Spinal cord (tissue), 10 donors: ENCODE results near the gene NEU2. TPM values are rescaled to one million over a fixed set of nuclear protein-coding genes. Genes with fewer than 3 reads are reported as not detected.
"Not testable (repeated sequence)": the region's sequence is repeated elsewhere in the genome, so short reads cannot be mapped to it uniquely, and the experiment has no call there.

Source experiments
- DNase-seq, 6 donors: peaks; one replicate each; pipeline versions ENCODE4 v3.0.0 to v3.0.0-alpha.2; 2013 to 2015; ENCODE audit warnings: low spot score in 6 of 6, low read depth in 4 of 6
- H3K27ac ChIP-seq: one replicate; pipeline ENCODE4 v1.5.1; 2013; ENCODE audit warnings: low read depth, low read length, control low read depth
- H3K27me3 ChIP-seq: one replicate; pipeline ENCODE4 v1.6.1; 2013; ENCODE audit warnings: low read length; ENCODE audit not compliant: control insufficient read depth, insufficient read depth
- H3K36me3 ChIP-seq: one replicate; pipeline ENCODE4 v1.6.1; 2013; ENCODE audit warnings: low read length; ENCODE audit not compliant: control insufficient read depth, insufficient read depth
- H3K4me1 ChIP-seq: one replicate; pipeline ENCODE4 v1.6.1; 2013; ENCODE audit warnings: low read length; ENCODE audit not compliant: control insufficient read depth, insufficient read depth
- H3K4me3 ChIP-seq: one replicate; pipeline ENCODE4 v1.5.1; 2013; ENCODE audit warnings: low read depth, low read length, control low read depth
- H3K9me3 ChIP-seq: one replicate; pipeline ENCODE4 v1.6.1; 2013; ENCODE audit warnings: low read length; ENCODE audit not compliant: control insufficient read depth, insufficient read depth
- WGBS: methylation state at CpG from one replicate; pipeline ENCODE4 v1.1.5; 2013; ENCODE audit warnings: missing lambda C conversion rate; ENCODE audit not compliant: insufficient coverage; 5-methylcytosine and 5-hydroxymethylcytosine counted together
- polyA plus RNA-seq, 2 donors: library from polyadenylated mRNA; unstranded; fragments of 120-200 nt; gene quantifications; one replicate each; pipeline ENCODE4 v1.2.1, GENCODE V29; 2013; ENCODE audit not compliant: insufficient read length in 2 of 2
- total RNA-seq, 2 donors: library from RNA; depleted of rRNA in 1 of 2; stranded (reverse); fragments of 120-200 nt in 1 of 2; fragments of >200 nt in 1 of 2; gene quantifications; one replicate each; pipeline versions ENCODE4 v1.2.3 to v1.2.4, GENCODE V29; 2013 to 2014
- donor health status: healthy.

The NEU2 gene
- total and polyA plus RNA-seq, 4 donors, result not detected

DNA sequence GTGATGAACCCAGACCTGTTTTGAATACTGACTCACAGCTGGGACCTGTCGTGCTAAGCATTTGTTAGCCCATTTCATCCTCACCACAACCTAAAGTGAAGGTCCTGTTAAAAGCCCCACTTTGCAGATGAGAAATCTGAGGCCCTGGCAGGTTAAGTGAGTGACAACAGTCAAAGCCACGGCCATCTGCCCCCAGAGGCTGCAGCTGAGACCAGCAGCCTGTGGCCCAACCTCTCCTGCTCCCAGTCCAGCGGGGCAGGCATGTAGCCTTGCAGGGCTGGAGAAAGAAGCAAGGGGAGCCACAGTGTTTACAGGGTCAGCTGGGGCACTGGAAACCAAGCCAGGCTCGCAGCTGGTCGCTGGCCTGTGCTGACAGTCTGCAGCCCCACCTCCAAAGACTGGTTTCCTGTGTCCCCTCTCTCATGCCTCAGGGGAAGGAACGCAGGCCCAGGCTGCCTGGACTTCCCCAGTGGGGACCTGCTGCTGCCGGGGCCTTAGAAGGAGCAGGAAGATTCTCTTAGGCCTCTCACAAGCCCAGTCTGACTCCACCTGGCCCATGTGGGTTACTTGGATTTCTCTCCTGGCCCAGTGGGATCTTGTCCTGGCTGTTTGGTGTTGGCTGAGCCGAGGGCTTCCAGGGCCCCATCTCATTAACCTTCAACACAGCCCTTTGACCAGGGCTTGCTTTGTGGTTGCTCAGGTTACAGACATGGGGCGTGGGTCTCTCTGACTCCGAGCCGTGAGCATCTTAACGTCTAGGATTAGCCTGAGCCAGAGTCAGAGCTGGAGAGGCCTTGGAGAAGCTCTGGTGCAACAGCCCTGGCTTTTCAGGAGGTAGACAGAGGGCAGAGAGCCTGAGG, 29.3 kb downstream of the NEU2 start:
- WGBS, result 56% methylated on average over 12 of the region's 12 CpGs
- Histone ChIP-seq H3K4me3 (peak overlapping the region; percentile 2), H3K27ac (peak overlapping the region; percentile 71), H3K36me3 (no peaks in the 10 kb centered on the region), H3K9me3 (no peaks in the 10 kb centered on the region), H3K4me1 (peaks cover 38% of the 10 kb centered on the region), H3K27me3 (no peaks in the 10 kb centered on the region)
- DNase-seq, result peak in 1 of 6 donors; percentile 46

- H3K4me1 ChIP-seq, result peaks cover 38% of the 10 kb centered on the region
- no peak for DNase-seq
Observed at GRCh38 chr2:233062451-233062850, 30.0 kb downstream of the NEU2 start.

DNA sequence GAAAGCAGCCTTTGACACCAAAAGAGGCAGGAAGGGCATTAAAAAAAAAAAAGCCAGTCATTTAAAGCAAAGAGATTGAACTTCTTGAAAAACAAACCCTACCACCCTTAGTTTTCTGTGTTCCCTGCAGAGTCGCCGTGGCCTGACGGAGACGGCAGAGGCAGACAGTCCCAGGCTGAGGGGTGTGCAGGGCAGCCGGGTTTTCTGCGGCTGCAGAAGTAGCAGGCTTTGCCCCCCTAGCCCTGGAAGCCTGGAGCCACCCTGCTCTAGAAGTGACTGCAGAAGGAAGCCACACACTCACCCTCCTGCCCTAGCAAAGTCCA, 30.4 kb downstream of the NEU2 start:
- peaks cover 38% of the 10 kb centered on the region for H3K4me1 ChIP-seq
- no peak for DNase-seq
- H3K27ac ChIP-seq, result peak overlapping the region; percentile 71
- no peaks in the 10 kb centered on the region for H3K9me3 ChIP-seq
- H3K4me3 ChIP-seq, result no peak overlapping the region
- H3K36me3 ChIP-seq, result no peaks in the 10 kb centered on the region
- H3K27me3 ChIP-seq, result no peaks in the 10 kb centered on the region
- WGBS, result 79% methylated on average over 5 of the region's 6 CpGs

More at GRCh38 chr2:233062451-233062850, 30.0 kb downstream of the NEU2 start:
- peak overlapping the region; percentile 71 for H3K27ac ChIP-seq
- WGBS, result 82% methylated on average over 2 of the region's 4 CpGs
- no peaks in the 10 kb centered on the region for H3K36me3 ChIP-seq
- no peaks in the 10 kb centered on the region for H3K27me3 ChIP-seq
- no peaks in the 10 kb centered on the region for H3K9me3 ChIP-seq
- H3K4me3 ChIP-seq, result no peak overlapping the region

- DNase-seq, result no peak
- Histone ChIP-seq H3K4me3 (no peak overlapping the region), H3K9me3 (no peaks in the 10 kb centered on the region), H3K27me3 (no peaks in the 10 kb centered on the region), H3K36me3 (no peaks in the 10 kb centered on the region), H3K27ac (no peak overlapping the region), H3K4me1 (peaks cover 38% of the 10 kb centered on the region)
- 73% methylated on average over 11 of the region's 13 CpGs for WGBS
Observed at GRCh38 chr2:233063269-233063975, 30.9 kb downstream of the NEU2 start.

DNA sequence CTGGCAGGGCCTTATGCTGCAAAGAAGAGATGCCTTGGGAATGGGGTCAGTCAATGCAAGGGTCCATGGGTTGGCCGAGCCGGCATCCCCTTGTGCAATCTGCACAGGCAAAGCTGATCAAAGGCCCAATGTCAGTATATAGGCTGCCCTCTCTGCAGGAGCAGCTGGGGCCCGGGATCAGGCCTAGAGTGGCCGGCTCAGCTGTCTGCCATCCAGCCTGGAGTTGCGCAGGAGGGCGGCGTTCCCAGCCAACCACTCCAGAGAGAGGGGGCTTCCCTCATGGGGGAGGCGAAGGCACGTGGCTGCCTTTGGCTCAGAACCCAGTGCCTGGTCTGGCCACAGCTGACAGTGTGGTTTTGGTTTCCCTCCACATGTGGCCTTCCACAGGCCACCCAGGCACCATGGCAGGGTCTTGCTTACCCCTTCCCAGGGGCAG, 31.5 kb downstream of the NEU2 start:
- 83% methylated on average over 9 of the region's 9 CpGs for WGBS
- Histone ChIP-seq H3K9me3 (no peaks in the 10 kb centered on the region), H3K4me3 (no peak overlapping the region), H3K4me1 (peaks cover 34% of the 10 kb centered on the region), H3K27me3 (no peaks in the 10 kb centered on the region), H3K27ac (no peak overlapping the region), H3K36me3 (no peaks in the 10 kb centered on the region)
- DNase-seq, result no peak

DNA sequence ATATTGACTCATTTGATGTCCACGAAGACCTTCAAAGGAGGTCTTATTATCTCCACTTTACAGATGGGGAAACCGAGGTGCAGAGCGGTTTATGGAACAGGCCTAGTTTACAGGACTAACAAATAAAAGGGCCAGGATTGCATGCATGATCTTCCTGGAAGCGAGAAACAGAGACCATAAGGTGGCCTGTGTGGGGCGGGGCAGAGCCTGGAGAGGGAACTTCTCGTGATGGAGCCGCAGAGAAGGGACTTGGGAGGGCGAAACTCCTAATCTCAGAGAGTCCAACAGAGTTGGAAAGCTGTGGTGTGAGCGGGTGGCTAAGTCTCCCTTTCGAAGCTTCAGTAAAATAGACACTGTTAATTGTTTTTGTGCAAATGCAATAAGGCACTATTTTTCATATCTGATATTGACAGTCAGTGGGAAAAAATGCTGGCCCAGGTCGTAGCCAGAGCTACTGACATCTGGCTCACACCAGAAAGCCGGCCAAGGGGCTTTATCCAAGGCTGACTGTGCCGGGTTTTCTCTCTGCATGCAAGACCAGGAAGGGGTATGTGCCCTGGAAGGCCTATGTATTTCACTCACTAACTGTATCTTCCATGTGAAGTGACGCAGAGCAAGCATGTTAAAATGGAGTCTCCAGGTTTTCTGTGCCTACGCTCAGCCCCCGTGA, 32.2 kb downstream of the NEU2 start:
- Histone ChIP-seq H3K9me3 (no peaks in the 10 kb centered on the region), H3K4me1 (peaks cover 29% of the 10 kb centered on the region), H3K27me3 (no peaks in the 10 kb centered on the region), H3K27ac (no peak overlapping the region), H3K4me3 (no peak overlapping the region), H3K36me3 (no peaks in the 10 kb centered on the region)
- DNase-seq, result no peak
- WGBS, result 85% methylated on average over 10 of the region's 16 CpGs

DNA sequence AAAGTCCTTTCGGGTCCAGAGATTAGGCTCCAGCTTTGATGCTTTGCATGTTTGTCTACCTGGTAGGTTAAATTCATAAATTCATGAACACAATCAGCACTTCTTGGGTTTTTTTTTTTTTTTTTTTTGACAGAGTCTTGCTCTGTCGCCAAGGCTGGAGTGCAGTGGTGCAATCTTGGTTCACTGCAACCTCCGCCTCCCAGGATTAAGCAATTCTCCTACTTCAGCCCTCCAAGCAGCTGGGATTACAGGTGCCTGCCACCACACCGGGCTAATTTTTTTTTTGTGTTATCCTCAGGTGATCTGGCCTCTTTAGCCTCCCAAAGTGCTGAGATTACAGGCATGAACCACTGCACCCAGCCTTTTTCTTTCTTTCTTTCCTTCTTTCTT, 32.7 kb downstream of the NEU2 start:
- not testable (repeated sequence) for DNase-seq, H3K4me3 ChIP-seq, H3K27me3 ChIP-seq, H3K27ac ChIP-seq, H3K9me3 ChIP-seq, H3K36me3 ChIP-seq
- 90% methylated on average over 2 of the region's 4 CpGs for WGBS
- H3K4me1 ChIP-seq, result peaks cover 24% of the 10 kb centered on the region

- H3K9me3 ChIP-seq, result no peaks in the 10 kb centered on the region
- H3K4me1 ChIP-seq, result peaks cover 16% of the 10 kb centered on the region
- no peak overlapping the region for H3K4me3 ChIP-seq
- H3K27ac ChIP-seq, result no peak overlapping the region
- WGBS, result 92% methylated on average over 9 of the region's 9 CpGs
- H3K27me3 ChIP-seq, result no peaks in the 10 kb centered on the region
- DNase-seq, result no peak
- H3K36me3 ChIP-seq, result no peaks in the 10 kb centered on the region
Observed at GRCh38 chr2:233065954-233066470, 33.5 kb downstream of the NEU2 start.

- H3K27me3 ChIP-seq, result no peaks in the 10 kb centered on the region
- H3K27ac ChIP-seq, result no peak overlapping the region
- peaks cover 2% of the 10 kb centered on the region for H3K9me3 ChIP-seq
- no peak overlapping the region for H3K4me3 ChIP-seq
- peaks cover 3% of the 10 kb centered on the region for H3K4me1 ChIP-seq
- no peaks in the 10 kb centered on the region for H3K36me3 ChIP-seq
- no peak for DNase-seq
- 56% methylated on average over 6 of the region's 9 CpGs for WGBS
Observed at GRCh38 chr2:233068762-233069418, 36.4 kb downstream of the NEU2 start.
